Measurements from ENCODE around the gene CNDP2. TPM values are rescaled to one million over a fixed set of nuclear protein-coding genes. Genes with fewer than 3 reads are reported as not detected.

The CNDP2 gene
- total and polyA plus RNA-seq, 2 of the 13 experiments (the other 11 are each of a cell fraction or from before 2014, with no cell fraction given): 64.7 to 80.8 TPM

DNA sequence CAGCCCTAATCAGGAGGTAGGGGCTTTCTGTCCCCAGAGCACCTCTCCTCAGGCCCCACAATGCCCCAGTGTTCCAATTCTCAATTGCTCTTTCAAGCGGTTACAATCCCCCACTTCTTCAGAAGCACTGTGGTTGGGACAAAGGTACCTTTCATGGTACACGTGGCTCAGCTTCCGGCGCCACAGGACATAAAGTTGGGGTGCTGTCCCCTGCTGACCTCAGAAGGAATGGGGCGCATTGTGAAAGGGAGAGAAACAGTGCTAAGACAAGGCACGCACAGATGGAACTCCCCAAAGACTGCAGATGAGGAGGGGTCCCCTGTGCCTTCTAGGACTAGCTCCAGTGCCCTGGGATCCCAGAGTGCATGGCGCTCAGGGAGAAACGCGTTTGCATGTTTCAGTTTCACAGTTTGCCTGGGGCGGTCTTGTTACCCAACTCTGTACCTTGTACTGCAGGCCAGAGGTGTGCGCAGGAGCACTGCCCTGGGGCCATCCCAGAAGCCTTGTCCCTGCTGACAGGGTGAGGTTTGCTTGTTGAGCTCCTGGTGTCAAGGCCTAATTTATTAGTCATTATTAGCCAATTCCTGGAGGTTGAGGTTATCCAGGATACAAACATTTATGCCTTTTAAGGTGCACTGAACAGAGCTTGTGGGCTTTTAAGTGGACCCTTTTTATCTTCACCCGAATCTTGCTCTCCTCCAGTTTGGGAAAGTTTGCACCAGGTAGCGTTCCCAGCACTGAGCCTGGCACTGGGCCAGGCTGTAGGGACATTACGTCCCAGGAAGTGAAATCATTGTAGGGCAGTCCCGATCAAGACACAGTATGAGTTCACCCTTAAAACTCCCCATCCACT is 45.8 kb downstream of the CNDP2 start (continued):
- TF ChIP-seq, protein P1, sequence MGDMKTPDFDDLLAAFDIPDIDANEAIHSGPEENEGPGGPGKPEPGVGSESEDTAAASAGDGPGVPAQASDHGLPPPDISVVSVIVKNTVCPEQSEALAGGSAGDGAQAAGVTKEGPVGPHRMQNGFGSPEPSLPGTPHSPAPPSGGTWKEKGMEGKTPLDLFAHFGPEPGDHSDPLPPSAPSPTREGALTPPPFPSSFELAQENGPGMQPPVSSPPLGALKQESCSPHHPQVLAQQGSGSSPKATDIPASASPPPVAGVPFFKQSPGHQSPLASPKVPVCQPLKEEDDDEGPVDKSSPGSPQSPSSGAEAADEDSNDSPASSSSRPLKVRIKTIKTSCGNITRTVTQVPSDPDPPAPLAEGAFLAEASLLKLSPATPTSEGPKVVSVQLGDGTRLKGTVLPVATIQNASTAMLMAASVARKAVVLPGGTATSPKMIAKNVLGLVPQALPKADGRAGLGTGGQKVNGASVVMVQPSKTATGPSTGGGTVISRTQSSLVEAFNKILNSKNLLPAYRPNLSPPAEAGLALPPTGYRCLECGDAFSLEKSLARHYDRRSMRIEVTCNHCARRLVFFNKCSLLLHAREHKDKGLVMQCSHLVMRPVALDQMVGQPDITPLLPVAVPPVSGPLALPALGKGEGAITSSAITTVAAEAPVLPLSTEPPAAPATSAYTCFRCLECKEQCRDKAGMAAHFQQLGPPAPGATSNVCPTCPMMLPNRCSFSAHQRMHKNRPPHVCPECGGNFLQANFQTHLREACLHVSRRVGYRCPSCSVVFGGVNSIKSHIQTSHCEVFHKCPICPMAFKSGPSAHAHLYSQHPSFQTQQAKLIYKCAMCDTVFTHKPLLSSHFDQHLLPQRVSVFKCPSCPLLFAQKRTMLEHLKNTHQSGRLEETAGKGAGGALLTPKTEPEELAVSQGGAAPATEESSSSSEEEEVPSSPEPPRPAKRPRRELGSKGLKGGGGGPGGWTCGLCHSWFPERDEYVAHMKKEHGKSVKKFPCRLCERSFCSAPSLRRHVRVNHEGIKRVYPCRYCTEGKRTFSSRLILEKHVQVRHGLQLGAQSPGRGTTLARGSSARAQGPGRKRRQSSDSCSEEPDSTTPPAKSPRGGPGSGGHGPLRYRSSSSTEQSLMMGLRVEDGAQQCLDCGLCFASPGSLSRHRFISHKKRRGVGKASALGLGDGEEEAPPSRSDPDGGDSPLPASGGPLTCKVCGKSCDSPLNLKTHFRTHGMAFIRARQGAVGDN (CRISPR knock-in tag; IDR thresholded peaks at IDR 0.05): peak; percentile 94
- TF ChIP-seq, protein P2, sequence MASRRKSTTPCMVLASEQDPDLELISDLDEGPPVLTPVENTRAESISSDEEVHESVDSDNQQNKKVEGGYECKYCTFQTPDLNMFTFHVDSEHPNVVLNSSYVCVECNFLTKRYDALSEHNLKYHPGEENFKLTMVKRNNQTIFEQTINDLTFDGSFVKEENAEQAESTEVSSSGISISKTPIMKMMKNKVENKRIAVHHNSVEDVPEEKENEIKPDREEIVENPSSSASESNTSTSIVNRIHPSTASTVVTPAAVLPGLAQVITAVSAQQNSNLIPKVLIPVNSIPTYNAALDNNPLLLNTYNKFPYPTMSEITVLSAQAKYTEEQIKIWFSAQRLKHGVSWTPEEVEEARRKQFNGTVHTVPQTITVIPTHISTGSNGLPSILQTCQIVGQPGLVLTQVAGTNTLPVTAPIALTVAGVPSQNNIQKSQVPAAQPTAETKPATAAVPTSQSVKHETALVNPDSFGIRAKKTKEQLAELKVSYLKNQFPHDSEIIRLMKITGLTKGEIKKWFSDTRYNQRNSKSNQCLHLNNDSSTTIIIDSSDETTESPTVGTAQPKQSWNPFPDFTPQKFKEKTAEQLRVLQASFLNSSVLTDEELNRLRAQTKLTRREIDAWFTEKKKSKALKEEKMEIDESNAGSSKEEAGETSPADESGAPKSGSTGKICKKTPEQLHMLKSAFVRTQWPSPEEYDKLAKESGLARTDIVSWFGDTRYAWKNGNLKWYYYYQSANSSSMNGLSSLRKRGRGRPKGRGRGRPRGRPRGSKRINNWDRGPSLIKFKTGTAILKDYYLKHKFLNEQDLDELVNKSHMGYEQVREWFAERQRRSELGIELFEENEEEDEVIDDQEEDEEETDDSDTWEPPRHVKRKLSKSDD (CRISPR knock-in tag; IDR thresholded peaks at IDR 0.05; ENCODE audit: low read depth): peak; percentile 11; the same call in 1 of the 2 replicates
- TF ChIP-seq SP140L (CRISPR knock-in tag; IDR thresholded peaks at IDR 0.05; ENCODE audit: borderline replicate concordance) (no peak; the same call in 1 of the 2 replicates), ZNF138 (CRISPR knock-in tag; IDR thresholded peaks at IDR 0.05; ENCODE audit: low read depth) (0 out of 2 replicates have a peak, but pooled peaks have one; percentile 88), DMTF1 (CRISPR knock-in tag; IDR thresholded peaks at IDR 0.05) (no peak), THAP8 (CRISPR knock-in tag; IDR thresholded peaks at IDR 0.05; ENCODE audit: borderline replicate concordance) (no peak), NFYB (CRISPR knock-in tag; IDR thresholded peaks at IDR 0.05) (no peak), PCBP1 (IDR thresholded peaks at IDR 0.05; ENCODE audit: borderline replicate concordance, low read depth, low read length) (no peak), ZNF672 (CRISPR knock-in tag; IDR thresholded peaks at IDR 0.05) (no peak), ZNF143 (CRISPR knock-in tag; IDR thresholded peaks at IDR 0.05) (peak; percentile 81), FOXP1 (IDR thresholded peaks at IDR 0.05) (no peak), FOXP1 (CRISPR knock-in tag; IDR thresholded peaks at IDR 0.05) (peak; percentile 68), HOXA9 (CRISPR knock-in tag; IDR thresholded peaks at IDR 0.05; ENCODE audit: borderline replicate concordance) (no peak; the same call in 1 of the 2 replicates)
- TF ChIP-seq, protein P3, sequence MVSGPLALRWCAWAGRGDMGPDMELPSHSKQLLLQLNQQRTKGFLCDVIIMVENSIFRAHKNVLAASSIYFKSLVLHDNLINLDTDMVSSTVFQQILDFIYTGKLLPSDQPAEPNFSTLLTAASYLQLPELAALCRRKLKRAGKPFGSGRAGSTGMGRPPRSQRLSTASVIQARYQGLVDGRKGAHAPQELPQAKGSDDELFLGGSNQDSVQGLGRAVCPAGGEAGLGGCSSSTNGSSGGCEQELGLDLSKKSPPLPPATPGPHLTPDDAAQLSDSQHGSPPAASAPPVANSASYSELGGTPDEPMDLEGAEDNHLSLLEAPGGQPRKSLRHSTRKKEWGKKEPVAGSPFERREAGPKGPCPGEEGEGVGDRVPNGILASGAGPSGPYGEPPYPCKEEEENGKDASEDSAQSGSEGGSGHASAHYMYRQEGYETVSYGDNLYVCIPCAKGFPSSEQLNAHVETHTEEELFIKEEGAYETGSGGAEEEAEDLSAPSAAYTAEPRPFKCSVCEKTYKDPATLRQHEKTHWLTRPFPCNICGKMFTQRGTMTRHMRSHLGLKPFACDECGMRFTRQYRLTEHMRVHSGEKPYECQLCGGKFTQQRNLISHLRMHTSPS (CRISPR knock-in tag; IDR thresholded peaks at IDR 0.05; ENCODE audit: low read depth): 0 out of 2 replicates have a peak, but pooled peaks have one; percentile 25
- TF ChIP-seq, protein P4, sequence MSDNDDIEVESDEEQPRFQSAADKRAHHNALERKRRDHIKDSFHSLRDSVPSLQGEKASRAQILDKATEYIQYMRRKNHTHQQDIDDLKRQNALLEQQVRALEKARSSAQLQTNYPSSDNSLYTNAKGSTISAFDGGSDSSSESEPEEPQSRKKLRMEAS (IDR thresholded peaks at IDR 0.05): peak; percentile 86

Data from HepG2 (cell line).